Subcutaneous adipose tissue (tissue), 4 donors: Measurements from ENCODE around the gene NGLY1. TPM values are rescaled to one million over a fixed set of nuclear protein-coding genes. Genes with fewer than 3 reads are reported as not detected.

ENCODE experiments used
- CTCF ChIP-seq: fragments of 450-650 bp; IDR thresholded peaks from one replicate; pipeline ENCODE4 v1.5.1; 2016; ENCODE audit warnings: low read depth, mild to moderate bottlenecking, control low read depth, antibody characterized with exemption, moderate library complexity
- total RNA-seq, 4 donors: library from RNA; depleted of rRNA; stranded (reverse); fragments of >200 nt; gene quantifications; one replicate each; pipeline ENCODE4 v1.1.0, GENCODE V29; 2016

Gene NGLY1
- total RNA-seq, 4 donors from 2014 or later: 31.6 to 39.3 (median 37.2) TPM

- no peak for TF ChIP-seq CTCF
Measured at GRCh38 chr3:25690768-25691533, 92.3 kb downstream of the NGLY1 start.

- TF ChIP-seq CTCF: no peak
Measured at GRCh38 chr3:25689226-25689625, 94.0 kb downstream of the NGLY1 start.

GRCh38 chr3:25687742-25688141 lies 95.5 kb downstream of the NGLY1 start:
- no peak for TF ChIP-seq CTCF

GRCh38 chr3:25686766-25687165 lies 96.5 kb downstream of the NGLY1 start:
- no peak for TF ChIP-seq CTCF

GRCh38 chr3:25683882-25684281 lies 99.4 kb downstream of the NGLY1 start:
- no peak for TF ChIP-seq CTCF

- no peak for TF ChIP-seq CTCF
Measured at GRCh38 chr3:25683410-25683809, 99.8 kb downstream of the NGLY1 start.

GRCh38 chr3:25679642-25680302 lies 103.5 kb downstream of the NGLY1 start:
- TF ChIP-seq CTCF: no peak
